HG03378 (cell line): ENCODE data around the gene PHC2.

Source experiments
- ATAC-seq: cut with Tn5 transposase; IDR thresholded peaks from one replicate; pipeline ENCODE4 v1.9.1; 2021; ENCODE audit warnings: mild to moderate bottlenecking, moderate library complexity; ENCODE audit not compliant: unreplicated experiment

Gene PHC2

GRCh38 chr1:33426916-33427315, 4.0 kb downstream of the PHC2 start:
- ATAC-seq = no peak

GRCh38 chr1:33425900-33426299, 5.0 kb downstream of the PHC2 start:
- no peak for ATAC-seq

GRCh38 chr1:33424610-33425009, 6.3 kb downstream of the PHC2 start:
- no peak for ATAC-seq

GRCh38 chr1:33424205-33424604, 6.7 kb downstream of the PHC2 start:
- ATAC-seq = no peak

- ATAC-seq = no peak
These were observed 9.8 kb downstream of the PHC2 start for GRCh38 chr1:33420870-33421775.

GRCh38 chr1:33418811-33419210, 12.1 kb downstream of the PHC2 start:
- ATAC-seq = no peak

- no peak for ATAC-seq
These were observed 16.0 kb downstream of the PHC2 start for GRCh38 chr1:33414879-33415278.

GRCh38 chr1:33410091-33410701, 20.7 kb downstream of the PHC2 start:
- ATAC-seq = no peak

GRCh38 chr1:33408093-33408436, 22.8 kb downstream of the PHC2 start:
- ATAC-seq = no peak

- no peak for ATAC-seq
These were observed 23.4 kb downstream of the PHC2 start for GRCh38 chr1:33407352-33408092.

GRCh38 chr1:33402206-33402605, 28.7 kb downstream of the PHC2 start:
- ATAC-seq = no peak

GRCh38 chr1:33401471-33401870, 29.4 kb downstream of the PHC2 start:
- no peak for ATAC-seq

GRCh38 chr1:33400153-33400911, 30.6 kb downstream of the PHC2 start:
- no peak for ATAC-seq

GRCh38 chr1:33399375-33399774, 31.5 kb downstream of the PHC2 start:
- ATAC-seq = no peak

- no peak for ATAC-seq
These were observed 32.9 kb downstream of the PHC2 start for GRCh38 chr1:33397994-33398393.

GRCh38 chr1:33397125-33397506, 33.8 kb downstream of the PHC2 start:
- no peak for ATAC-seq

GRCh38 chr1:33396188-33397124, 34.4 kb downstream of the PHC2 start:
- no peak for ATAC-seq

- ATAC-seq = no peak
These were observed 36.1 kb downstream of the PHC2 start for GRCh38 chr1:33394770-33395169.

GRCh38 chr1:33393991-33394390, 36.9 kb downstream of the PHC2 start:
- ATAC-seq = no peak

- ATAC-seq = no peak
These were observed 37.4 kb downstream of the PHC2 start for GRCh38 chr1:33393524-33393923.
